HCT116 (cell line): ENCODE data around the gene TMEM204. TPM values are rescaled to one million over a fixed set of nuclear protein-coding genes. Genes with fewer than 3 reads are reported as not detected.

ENCODE experiments used
- ATAC-seq: fragments of 200-7000 bp; cut with Tn5 transposase; 2 replicates; pipeline ENCODE4 v1.9.1; 2020; ENCODE audit warnings: mild to moderate bottlenecking, moderate library complexity
- BruUV-seq: library from RNA; stranded (reverse); fragments of 400-500 nt; replicated peaks from 2 replicates; lab custom pipeline; 2021; lab: Mats Ljungman, UMichigan
- CTCF ChIA-PET: fragments of 300-600 bp; sonication (Branson Sonifier 250); formaldehyde crosslinking; loops from one replicate; lab custom pipeline; 2021; ENCODE audit warnings: antibody characterized with exemption; lab: Charles Lee
- POLR2A ChIA-PET: fragments of 300-600, 350-600 bp; sonication (Branson Sonifier 250); formaldehyde crosslinking; loops from one replicate; lab custom pipeline; 2021; ENCODE audit warnings: antibody characterized with exemption; lab: Charles Lee
- RAD21 ChIA-PET, 2 experiments: fragments of 300-600 bp; sonication (Branson Sonifier 250); formaldehyde crosslinking; loops; one replicate each; lab custom pipeline; 2023; ENCODE audit warnings: low total read pairs in 2 of 2; ENCODE audit not compliant: uncharacterized antibody in 2 of 2, unreplicated experiment in 2 of 2, low non-redundant PET in 1 of 2; lab: Charles Lee
- DNase-seq: peaks from one replicate; pipeline ENCODE4 v3.0.0-alpha.2; 2010; ENCODE audit warnings: low read depth, low spot score
- H2AFZ ChIP-seq: fragments of 200-600 bp; shearing (Covaris generic), sonication (generic); 2 replicates; pipeline ENCODE4 v1.6.1; 2017; ENCODE audit warnings: low read depth, mixed run types, mixed read lengths, antibody characterized with exemption, low read length; ENCODE audit not compliant: poor library complexity, severe bottlenecking
- H3K27ac ChIP-seq: 2 replicates; pipeline ENCODE4 v1.5.1; 2012; ENCODE audit warnings: low read depth, low read length
- H3K27me3 ChIP-seq: fragments of 200-600 bp; sonication (generic); 2 replicates; pipeline ENCODE4 v1.6.1; 2016; ENCODE audit warnings: mixed run types, low read length, mixed read lengths; ENCODE audit not compliant: insufficient read depth
- H3K36me3 ChIP-seq, 2 experiments: fragments of 200-500 bp in 1 of 2; fragments of 200-600 bp in 1 of 2; sonication (Bioruptor generic) in 1 of 2; sonication (generic) in 1 of 2; 2 replicates each; pipeline versions ENCODE4 v1.5.1 to v1.6.1; 2014 to 2016; ENCODE audit warnings: low read length in 2 of 2, inconsistent platforms in 1 of 2, mixed read lengths in 1 of 2, mixed run types in 1 of 2; ENCODE audit not compliant: insufficient read depth in 2 of 2, control insufficient read depth in 1 of 2
- H3K4me1 ChIP-seq, 2 experiments: fragments of 200-600 bp in 1 of 2; sonication (generic) in 1 of 2; 2 replicates each; pipeline versions ENCODE4 v1.5.1 to v1.6.1; 2012 to 2017; ENCODE audit warnings: low read length in 2 of 2, inconsistent platforms in 1 of 2, mild to moderate bottlenecking in 1 of 2, mixed read lengths in 1 of 2, mixed run types in 1 of 2, moderate library complexity in 1 of 2; ENCODE audit not compliant: insufficient read depth in 2 of 2, control insufficient read depth in 1 of 2
- H3K4me2 ChIP-seq: fragments of 200-600 bp; sonication (generic); 2 replicates; pipeline ENCODE4 v1.6.1; 2017; ENCODE audit warnings: mixed run types, low read length, mixed read lengths
- H3K4me3 ChIP-seq, 2 experiments: fragments of 200-600 bp in 1 of 2; sonication (generic) in 1 of 2; replicated peaks in 1 of 2; 2 replicates each; pipeline ENCODE4 v1.5.1; 2011 to 2016; ENCODE audit warnings: low read length in 2 of 2, control low read depth in 1 of 2, low read depth in 1 of 2, mild to moderate bottlenecking in 1 of 2, mixed read lengths in 1 of 2, mixed run types in 1 of 2
- H3K79me2 ChIP-seq: fragments of 200-600 bp; sonication (generic); 2 replicates; pipeline ENCODE4 v1.6.1; 2017; ENCODE audit warnings: mild to moderate bottlenecking, mixed run types, low read length, moderate library complexity, mixed read lengths; ENCODE audit not compliant: insufficient read depth
- H3K9ac ChIP-seq: fragments of 200-600 bp; sonication (generic); 2 replicates; pipeline ENCODE4 v1.6.1; 2016; ENCODE audit warnings: low read length, mixed read lengths
- H3K9me2 ChIP-seq: fragments of 200-600 bp; sonication (generic), shearing (Covaris generic); 2 replicates; pipeline ENCODE4 v1.6.1; 2017; ENCODE audit warnings: mixed run types, mild to moderate bottlenecking, moderate library complexity; ENCODE audit not compliant: insufficient read depth
- H3K9me3 ChIP-seq, 2 experiments: fragments of 200-500 bp in 1 of 2; fragments of 200-600 bp in 1 of 2; sonication (Bioruptor generic) in 1 of 2; sonication (generic) in 1 of 2; 2 replicates each; pipeline ENCODE4 v1.6.1; 2014 to 2017; ENCODE audit warnings: low read length in 2 of 2, mixed read lengths in 2 of 2, inconsistent platforms in 1 of 2, low read depth in 1 of 2, mild to moderate bottlenecking in 1 of 2, mixed run types in 1 of 2, moderate library complexity in 1 of 2; ENCODE audit not compliant: control insufficient read depth in 1 of 2, insufficient read depth in 1 of 2
- H4K20me1 ChIP-seq: fragments of 200-600 bp; sonication (generic), shearing (Covaris generic); 2 replicates; pipeline ENCODE4 v1.6.1; 2017; ENCODE audit warnings: mixed run types, mild to moderate bottlenecking, moderate library complexity; ENCODE audit not compliant: insufficient read depth
- CBX3 ChIP-seq: IDR thresholded peaks from 2 replicates; pipeline ENCODE4 v1.6.1; 2012; ENCODE audit warnings: low read depth
- CEBPB ChIP-seq: IDR thresholded peaks from 2 replicates; pipeline ENCODE4 v1.6.1; 2012; ENCODE audit warnings: low read depth
- ELF1 ChIP-seq: IDR thresholded peaks from 2 replicates; pipeline ENCODE4 v1.6.1; 2012; ENCODE audit warnings: low read depth, borderline replicate concordance
- EZH2 ChIP-seq: fragments of 200-600 bp; sonication (generic); IDR thresholded peaks from 2 replicates; pipeline ENCODE4 v1.6.1; 2017; ENCODE audit warnings: antibody characterized with exemption, mixed run types
- EZH2phosphoT487 ChIP-seq: fragments of 200-600 bp; IDR thresholded peaks from 2 replicates; pipeline ENCODE4 v1.6.1; 2018; ENCODE audit warnings: antibody characterized with exemption, borderline replicate concordance
- FOSL1 ChIP-seq: IDR thresholded peaks from 2 replicates; pipeline ENCODE4 v1.6.1; 2012; ENCODE audit warnings: low read depth
- JUND ChIP-seq: IDR thresholded peaks from 2 replicates; pipeline ENCODE4 v1.6.1; 2012
- POLR2A ChIP-seq: IDR thresholded peaks from 2 replicates; pipeline ENCODE4 v1.7.0; 2011; ENCODE audit warnings: borderline replicate concordance; ENCODE audit not compliant: insufficient read depth, insufficient read length; ENCODE audit errors: extremely low read depth
- RAD21 ChIP-seq: IDR thresholded peaks from 2 replicates; pipeline ENCODE4 v1.6.1; 2012; ENCODE audit warnings: low read depth, mild to moderate bottlenecking
- SIN3A ChIP-seq: IDR thresholded peaks from 2 replicates; pipeline ENCODE4 v1.6.1; 2012; ENCODE audit warnings: low read depth
- SP1 ChIP-seq: IDR thresholded peaks from 2 replicates; pipeline ENCODE4 v1.6.1; 2012; ENCODE audit warnings: low read depth
- SRF ChIP-seq: IDR thresholded peaks from 2 replicates; pipeline ENCODE4 v1.6.1; 2012; ENCODE audit warnings: low read depth
- TCF7L2 ChIP-seq: IDR thresholded peaks from 2 replicates; pipeline ENCODE4 v1.7.0; 2011; ENCODE audit warnings: borderline replicate concordance, inconsistent platforms; ENCODE audit not compliant: insufficient read depth, insufficient read length; ENCODE audit errors: extremely low read depth
- YY1 ChIP-seq: IDR thresholded peaks from 2 replicates; pipeline ENCODE4 v1.6.1; 2011; ENCODE audit warnings: low read length, low read depth, moderate library complexity, mild to moderate bottlenecking; ENCODE audit not compliant: insufficient replicate concordance; ENCODE audit errors: extremely low read depth
- ZFX ChIP-seq: fragments of 450-650 bp; IDR thresholded peaks from 2 replicates; pipeline ENCODE4 v1.6.1; 2017
- intact Hi-C: fragments of 100-400 bp; cut with micrococcal nuclease; formaldehyde crosslinking; loops from 2 replicates; pipeline ENCODE4 v1.10.0; 2022
- total RNA-seq: library from RNA; stranded (reverse); gene quantifications from one replicate; pipeline ENCODE4 v1.2.1, GENCODE V29; 2021; ENCODE audit not compliant: unreplicated experiment
- TF ChIP-seq, protein P1 (sequence below): IDR thresholded peaks from 2 replicates; pipeline ENCODE4 v1.6.1; 2012; ENCODE audit warnings: low read depth
- TF ChIP-seq, protein P2 (sequence below): IDR thresholded peaks from 2 replicates; pipeline ENCODE4 v1.6.1; 2011; ENCODE audit warnings: mild to moderate bottlenecking, low read length, moderate library complexity; ENCODE audit not compliant: insufficient replicate concordance; ENCODE audit errors: extremely low read depth
- TF ChIP-seq, protein P3 (sequence below): IDR thresholded peaks from 2 replicates; pipeline ENCODE4 v1.6.1; 2012

The TMEM204 gene
- total RNA-seq, 1 experiment from 2014 or later: 0.22 TPM

DNA sequence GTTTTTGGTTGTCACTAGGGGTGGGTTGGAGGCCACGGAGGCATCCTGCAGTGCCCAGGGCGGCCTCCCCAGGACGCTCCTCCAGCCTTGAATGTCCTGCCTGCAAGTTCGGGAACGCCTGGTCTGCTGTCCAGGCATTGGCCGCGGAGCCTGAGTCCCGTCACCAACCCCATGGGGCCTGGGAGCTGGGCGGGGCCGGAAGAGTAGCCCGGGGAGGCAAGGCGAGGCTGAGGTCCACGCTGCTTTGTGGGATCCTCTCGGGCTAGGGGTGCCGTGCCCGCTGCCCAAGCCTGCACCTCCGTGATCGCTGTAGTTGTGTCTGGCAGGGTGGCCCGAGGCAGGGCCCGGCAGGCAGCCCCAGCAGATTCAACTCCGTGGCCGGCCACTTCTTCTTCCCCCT, 27.6 kb upstream of the TMEM204 start (continued):
- TF ChIP-seq, protein P1, sequence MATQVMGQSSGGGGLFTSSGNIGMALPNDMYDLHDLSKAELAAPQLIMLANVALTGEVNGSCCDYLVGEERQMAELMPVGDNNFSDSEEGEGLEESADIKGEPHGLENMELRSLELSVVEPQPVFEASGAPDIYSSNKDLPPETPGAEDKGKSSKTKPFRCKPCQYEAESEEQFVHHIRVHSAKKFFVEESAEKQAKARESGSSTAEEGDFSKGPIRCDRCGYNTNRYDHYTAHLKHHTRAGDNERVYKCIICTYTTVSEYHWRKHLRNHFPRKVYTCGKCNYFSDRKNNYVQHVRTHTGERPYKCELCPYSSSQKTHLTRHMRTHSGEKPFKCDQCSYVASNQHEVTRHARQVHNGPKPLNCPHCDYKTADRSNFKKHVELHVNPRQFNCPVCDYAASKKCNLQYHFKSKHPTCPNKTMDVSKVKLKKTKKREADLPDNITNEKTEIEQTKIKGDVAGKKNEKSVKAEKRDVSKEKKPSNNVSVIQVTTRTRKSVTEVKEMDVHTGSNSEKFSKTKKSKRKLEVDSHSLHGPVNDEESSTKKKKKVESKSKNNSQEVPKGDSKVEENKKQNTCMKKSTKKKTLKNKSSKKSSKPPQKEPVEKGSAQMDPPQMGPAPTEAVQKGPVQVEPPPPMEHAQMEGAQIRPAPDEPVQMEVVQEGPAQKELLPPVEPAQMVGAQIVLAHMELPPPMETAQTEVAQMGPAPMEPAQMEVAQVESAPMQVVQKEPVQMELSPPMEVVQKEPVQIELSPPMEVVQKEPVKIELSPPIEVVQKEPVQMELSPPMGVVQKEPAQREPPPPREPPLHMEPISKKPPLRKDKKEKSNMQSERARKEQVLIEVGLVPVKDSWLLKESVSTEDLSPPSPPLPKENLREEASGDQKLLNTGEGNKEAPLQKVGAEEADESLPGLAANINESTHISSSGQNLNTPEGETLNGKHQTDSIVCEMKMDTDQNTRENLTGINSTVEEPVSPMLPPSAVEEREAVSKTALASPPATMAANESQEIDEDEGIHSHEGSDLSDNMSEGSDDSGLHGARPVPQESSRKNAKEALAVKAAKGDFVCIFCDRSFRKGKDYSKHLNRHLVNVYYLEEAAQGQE: no peak
- TF ChIP-seq YY1 (no peak), POLR2A (no peak)

DNA sequence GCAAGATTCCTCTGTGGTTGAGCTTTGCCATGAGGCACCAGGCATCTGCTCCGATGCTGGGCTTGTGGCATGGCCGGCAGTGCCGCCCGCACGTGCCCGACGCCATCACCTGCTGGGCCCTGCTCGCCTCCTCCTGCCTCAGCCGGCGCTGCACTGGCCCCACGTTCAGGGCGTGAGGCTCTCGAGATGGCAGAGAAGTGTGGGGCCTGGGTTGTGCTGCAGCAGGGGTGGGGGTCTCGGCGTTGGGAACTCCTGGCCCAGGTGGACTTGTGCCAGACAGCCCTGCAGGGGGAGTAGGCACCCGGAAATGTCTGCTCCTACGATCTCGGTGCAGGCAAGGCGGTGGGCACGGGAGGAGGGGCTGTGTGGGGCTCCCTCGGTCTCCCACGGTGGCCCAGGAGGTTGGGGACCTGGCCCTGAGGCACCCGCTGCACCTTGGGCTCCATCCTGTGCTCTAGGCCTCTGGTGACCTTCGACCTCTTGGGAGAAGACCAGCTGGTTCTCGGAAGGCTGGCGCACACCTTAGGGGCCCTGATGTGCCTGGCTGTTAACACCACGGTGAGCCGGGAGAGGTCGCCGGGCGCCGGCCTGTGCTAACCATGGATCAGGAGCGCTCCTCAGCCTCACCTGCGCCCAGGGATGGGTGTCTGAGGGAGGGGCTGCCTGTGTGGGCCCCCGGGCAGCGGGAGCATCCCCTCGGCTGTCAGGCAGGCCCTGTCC, 26.8 kb upstream of the TMEM204 start:
- H2AFZ ChIP-seq: no peak overlapping the region
- H3K9me2 ChIP-seq: no peaks in the 10 kb centered on the region
- H3K79me2 ChIP-seq: no peaks in the 10 kb centered on the region
- no peak for ATAC-seq
- H3K9ac ChIP-seq: no peak overlapping the region
- ChIA-PET CTCF (no interaction called here), POLR2A (no interaction called here), RAD21 (no interaction called here)
- no peak for DNase-seq
- H3K36me3 ChIP-seq: peaks cover 5 to 14% of the 10 kb centered on the region in 2 experiments; a peak in 3 of 4 replicates
- no TSS peak for BruUV-seq
- intact Hi-C loops: no loop called here
- H3K4me1 ChIP-seq: no peaks in the 10 kb centered on the region
- H3K27me3 ChIP-seq: no peaks in the 10 kb centered on the region
- no peaks in the 10 kb centered on the region for H3K9me3 ChIP-seq
- H3K4me3 ChIP-seq: no peak overlapping the region
- H4K20me1 ChIP-seq: no peaks in the 10 kb centered on the region
- no peak for TF ChIP-seq ZFX
- no peak for TF ChIP-seq SIN3A
- no peak for TF ChIP-seq EZH2
- TF ChIP-seq ELF1: no peak
- no peak for TF ChIP-seq CBX3
- TF ChIP-seq, protein P2, sequence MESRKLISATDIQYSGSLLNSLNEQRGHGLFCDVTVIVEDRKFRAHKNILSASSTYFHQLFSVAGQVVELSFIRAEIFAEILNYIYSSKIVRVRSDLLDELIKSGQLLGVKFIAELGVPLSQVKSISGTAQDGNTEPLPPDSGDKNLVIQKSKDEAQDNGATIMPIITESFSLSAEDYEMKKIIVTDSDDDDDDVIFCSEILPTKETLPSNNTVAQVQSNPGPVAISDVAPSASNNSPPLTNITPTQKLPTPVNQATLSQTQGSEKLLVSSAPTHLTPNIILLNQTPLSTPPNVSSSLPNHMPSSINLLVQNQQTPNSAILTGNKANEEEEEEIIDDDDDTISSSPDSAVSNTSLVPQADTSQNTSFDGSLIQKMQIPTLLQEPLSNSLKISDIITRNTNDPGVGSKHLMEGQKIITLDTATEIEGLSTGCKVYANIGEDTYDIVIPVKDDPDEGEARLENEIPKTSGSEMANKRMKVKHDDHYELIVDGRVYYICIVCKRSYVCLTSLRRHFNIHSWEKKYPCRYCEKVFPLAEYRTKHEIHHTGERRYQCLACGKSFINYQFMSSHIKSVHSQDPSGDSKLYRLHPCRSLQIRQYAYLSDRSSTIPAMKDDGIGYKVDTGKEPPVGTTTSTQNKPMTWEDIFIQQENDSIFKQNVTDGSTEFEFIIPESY: no peak
- TF ChIP-seq SRF: no peak
- TF ChIP-seq RAD21: no peak
- TF ChIP-seq FOSL1: no peak
- TF ChIP-seq EZH2phosphoT487: no peak
- TF ChIP-seq TCF7L2: no peak
- no peak for TF ChIP-seq CEBPB
- TF ChIP-seq SP1: no peak
- TF ChIP-seq, protein P3, sequence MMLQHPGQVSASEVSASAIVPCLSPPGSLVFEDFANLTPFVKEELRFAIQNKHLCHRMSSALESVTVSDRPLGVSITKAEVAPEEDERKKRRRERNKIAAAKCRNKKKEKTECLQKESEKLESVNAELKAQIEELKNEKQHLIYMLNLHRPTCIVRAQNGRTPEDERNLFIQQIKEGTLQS: no peak
- no peak for TF ChIP-seq YY1
- TF ChIP-seq JUND: no peak
- TF ChIP-seq, all 23 proteins: peak for 0
- no peak overlapping the region for H3K4me2 ChIP-seq
- H3K27ac ChIP-seq: no peak overlapping the region
